NCI-H187 treated with DMSO at 0.1 percent for 48 hours (cell line): ENCODE measurements around the gene KIF4A.

Experiments used
- DNase-seq: peaks from one replicate; lab custom pipeline; 2025; lab: John Stamatoyannopoulos, UW

KIF4A gene

DNA sequence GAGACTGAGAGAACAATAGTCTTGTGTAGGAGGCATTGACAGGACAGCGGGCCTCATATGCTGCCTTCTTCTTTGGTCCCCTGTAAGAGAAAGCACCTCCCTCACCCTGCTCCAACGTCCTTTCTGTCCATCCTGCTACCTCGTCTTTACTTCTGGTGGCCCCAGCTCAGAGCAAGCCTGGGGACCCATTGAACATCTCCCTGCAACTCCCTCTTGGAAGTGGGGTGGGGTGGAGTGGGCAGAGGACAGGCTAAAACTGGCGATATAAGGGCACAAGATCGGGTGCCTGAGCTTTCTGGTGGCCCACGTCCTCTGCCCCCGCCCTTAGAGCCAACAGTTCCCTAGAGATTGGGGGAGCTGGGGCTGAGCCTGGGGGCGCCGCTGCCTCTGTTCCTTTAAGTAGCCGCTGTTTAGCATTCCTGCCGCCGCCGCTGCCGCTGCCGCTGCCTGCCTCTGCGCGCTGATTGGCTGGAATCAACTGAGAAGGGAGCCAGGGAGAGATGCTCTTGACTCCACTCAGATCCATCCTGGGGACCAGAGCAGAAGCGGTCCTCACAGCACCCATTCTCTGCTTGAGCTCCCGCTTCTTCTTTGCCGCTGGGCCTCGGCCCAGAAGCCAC, 154.5 kb downstream of the KIF4A start, which contains the start of gene DLG3:
Gene DLG3, plus strand, starts transcription at position 510 of the 620 bp plus-strand sequence. CDS start 367 bp downstream, outside the sequence.
- DNase-seq = no peak

DNA sequence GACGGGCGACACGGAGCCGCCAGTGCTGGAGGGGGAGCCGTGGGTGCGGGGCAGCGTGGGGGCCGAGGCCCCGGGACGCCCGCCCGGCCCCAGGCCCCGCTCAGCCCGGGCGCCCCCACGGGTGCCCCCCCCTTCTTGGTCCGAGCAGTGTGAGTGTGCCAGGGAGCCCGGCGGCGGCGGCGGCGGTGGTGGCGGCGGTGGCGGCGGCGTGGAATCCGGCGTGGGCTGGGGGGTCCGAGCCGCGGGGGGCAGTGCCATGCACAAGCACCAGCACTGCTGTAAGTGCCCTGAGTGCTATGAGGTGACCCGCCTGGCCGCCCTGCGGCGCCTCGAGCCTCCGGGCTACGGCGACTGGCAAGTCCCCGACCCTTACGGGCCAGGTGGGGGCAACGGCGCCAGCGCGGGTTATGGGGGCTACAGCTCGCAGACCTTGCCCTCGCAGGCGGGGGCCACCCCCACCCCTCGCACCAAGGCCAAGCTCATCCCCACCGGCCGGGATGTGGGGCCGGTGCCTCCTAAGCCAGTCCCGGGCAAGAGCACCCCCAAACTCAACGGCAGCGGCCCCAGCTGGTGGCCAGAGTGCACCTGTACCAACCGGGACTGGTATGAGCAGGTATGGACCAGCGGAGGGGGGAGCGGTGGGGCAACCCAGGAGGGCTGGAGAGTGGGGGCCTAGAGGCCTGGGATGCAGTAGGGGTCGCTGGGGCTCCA, 155.2 kb downstream of the KIF4A start:
- no peak for DNase-seq

GRCh38 chrX:70445951-70446350, 156.0 kb downstream of the KIF4A start:
- no peak for DNase-seq

- no peak for DNase-seq
These were observed 156.8 kb downstream of the KIF4A start for GRCh38 chrX:70446380-70447350.

GRCh38 chrX:70449457-70449966, 159.6 kb downstream of the KIF4A start:
- no peak for DNase-seq

- DNase-seq = no peak
These were observed 162.3 kb downstream of the KIF4A start for GRCh38 chrX:70452143-70452733.

- no peak for DNase-seq
These were observed 163.2 kb downstream of the KIF4A start for GRCh38 chrX:70453024-70453618.

GRCh38 chrX:70454441-70455365, 164.8 kb downstream of the KIF4A start:
- peak; percentile 77 for DNase-seq

- no peak for DNase-seq
These were observed 165.7 kb downstream of the KIF4A start for GRCh38 chrX:70455366-70456202.

DNA sequence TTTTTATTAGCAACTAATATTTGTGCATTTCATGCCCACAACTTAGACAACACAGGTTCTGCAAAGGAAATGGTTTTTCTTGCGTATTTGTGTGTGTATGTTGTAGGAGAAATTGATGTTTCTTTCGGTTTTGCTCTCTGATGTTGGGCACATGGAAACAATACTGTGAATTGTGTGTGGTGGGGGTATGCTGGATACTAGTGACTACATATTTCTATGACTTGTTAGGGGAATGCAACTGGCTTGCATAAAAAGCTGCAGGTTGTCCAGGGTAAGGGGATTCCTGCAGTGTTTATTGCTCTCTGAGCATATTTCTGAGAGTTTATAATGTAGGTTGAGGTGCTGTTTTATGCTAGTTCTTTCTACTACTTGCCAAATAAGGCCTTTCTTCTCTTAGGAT, 166.4 kb downstream of the KIF4A start:
- DNase-seq = no peak

DNA sequence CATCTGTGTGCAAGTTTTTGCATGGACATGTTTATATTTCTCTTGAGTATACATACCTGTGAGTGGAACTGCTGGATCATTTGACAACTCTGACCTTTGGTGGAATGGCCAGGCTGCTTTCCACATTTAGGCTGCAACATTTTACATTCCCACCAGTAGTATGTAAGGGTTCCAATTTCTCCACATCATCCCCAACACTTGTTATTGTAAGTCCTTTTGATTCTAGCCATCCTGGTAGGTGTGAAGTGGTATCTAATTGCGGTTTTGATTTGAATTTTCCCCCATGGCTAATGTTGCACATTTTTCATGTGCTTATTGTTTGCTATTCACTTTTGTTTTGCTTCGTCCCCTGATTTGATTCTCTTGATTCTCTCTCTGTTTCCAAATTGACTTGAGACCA, 171.1 kb downstream of the KIF4A start:
- DNase-seq = no peak

- no peak for DNase-seq
These were observed 174.1 kb downstream of the KIF4A start for GRCh38 chrX:70464051-70464450.

GRCh38 chrX:70466968-70467367, 177.1 kb downstream of the KIF4A start:
- no peak for DNase-seq

GRCh38 chrX:70468709-70469108, 178.8 kb downstream of the KIF4A start:
- DNase-seq = no peak
